ENCODE data around the gene TMEM74B. TPM values are rescaled to one million over a fixed set of nuclear protein-coding genes. Genes with fewer than 3 reads are reported as not detected.

The TMEM74B gene
- total and polyA plus RNA-seq, 10 of the 15 experiments (the other 5 are each of a cell fraction or from before 2014, with no cell fraction given): 0.07 TPM; not detected in 9

DNA sequence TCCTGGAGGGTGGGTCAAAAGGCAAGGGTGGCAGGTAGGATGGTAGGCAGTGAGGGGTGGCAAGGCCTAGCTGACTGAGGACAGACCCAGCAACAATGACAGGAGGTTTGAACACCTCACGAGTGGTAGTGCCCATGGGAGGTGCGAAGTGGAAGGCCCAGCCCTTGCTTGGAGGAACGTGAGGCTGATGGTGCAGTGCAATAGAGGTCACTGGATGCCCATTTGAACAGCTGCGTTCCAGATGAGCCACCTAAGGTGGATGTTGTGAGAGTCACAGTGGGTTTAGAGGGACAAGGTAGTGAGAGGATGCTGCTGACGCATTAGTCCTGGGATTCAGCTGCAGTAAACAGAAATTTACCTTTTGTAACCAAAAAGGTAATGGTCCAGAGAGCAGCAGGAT, 15.6 kb downstream of the TMEM74B start:
- CTCF ChIA-PET: no interaction called here
- Histone ChIP-seq H3K4me1 (ENCODE audit: control insufficient read depth, insufficient read depth, low read length) (no peaks in the 10 kb centered on the region), H2AFZ (ENCODE audit: control insufficient read depth, low read depth, low read length) (no peak overlapping the region), H4K20me1 (ENCODE audit: control insufficient read depth, insufficient read depth) (no peaks in the 10 kb centered on the region), H3K36me3 (ENCODE audit: control insufficient read depth in 2 of 2, insufficient read depth in 2 of 2, low read length in 1 of 2) (peaks cover 16 to 48% of the 10 kb centered on the region in 2 experiments), H3K4me3 (no peak overlapping the region), H3K27ac (ENCODE audit: control insufficient read depth, insufficient read depth) (no peak overlapping the region), H3K4me2 (ENCODE audit: control insufficient read depth, insufficient read depth) (no peak overlapping the region), H3K79me2 (ENCODE audit: control insufficient read depth, insufficient read depth, low read length) (no peaks in the 10 kb centered on the region), H3K27me3 (replicated peaks in 1 of 2; ENCODE audit: control insufficient read depth in 2 of 2, insufficient read depth in 2 of 2, low read length in 1 of 2) (no peaks in the 10 kb centered on the region), H3K9ac (ENCODE audit: control insufficient read depth, insufficient read depth, low read length) (no peak overlapping the region), H3K9me3 (replicated peaks; ENCODE audit: control insufficient read depth, insufficient read depth, low read length) (no peaks in the 10 kb centered on the region)
- no TSS peak for BruUV-seq (replicated peaks)
- TF ChIP-seq BCL3 (IDR thresholded peaks at IDR 0.05; ENCODE audit: borderline replicate concordance, insufficient read depth, low read depth, low read length, poor library complexity, severe bottlenecking) (no peak), TBL1XR1 (IDR thresholded peaks at IDR 0.05; ENCODE audit: low read depth, low read length) (no peak), ZBED1 (IDR thresholded peaks at IDR 0.05; ENCODE audit: borderline replicate concordance) (no peak), NFYB (IDR thresholded peaks at IDR 0.05; ENCODE audit: insufficient read depth, low read depth, low read length) (no peak), HCFC1 (IDR thresholded peaks at IDR 0.05; ENCODE audit: low read length) (no peak), WRNIP1 (IDR thresholded peaks at IDR 0.05; ENCODE audit: borderline replicate concordance, low read depth, low read length) (no peak), POLR2A (IDR thresholded peaks at IDR 0.05; ENCODE audit: low read depth, low read length) (peak; percentile 42; the same call in 1 of the 2 replicates), JUNB (IDR thresholded peaks at IDR 0.05) (no peak), KDM1A (IDR thresholded peaks at IDR 0.05; ENCODE audit: borderline replicate concordance) (no peak)
- 100% methylated on average over 5 of the region's 5 CpGs for WGBS (ENCODE audit: insufficient coverage, insufficient replicate concordance, low lambda C conversion rate, missing lambda C conversion rate)
- intact Hi-C loops (cut with micrococcal nuclease; ENCODE audit: unreplicated experiment) (no loop called here), in situ Hi-C loops (cut with MboI) (no loop called here)
- FAIRE-seq: no peak
- RAD21 ChIA-PET (ENCODE audit: unreplicated experiment): no interaction called here
- POLR2A ChIA-PET: no interaction called here
- SMC1A ChIA-PET (ENCODE audit: uncharacterized antibody, unreplicated experiment): no interaction called here
- DNase-seq (ENCODE audit: low read depth, low spot score): no peak
- no peak for ATAC-seq

Data from GM12878 (cell line).